Liver (tissue), 9 donors: ENCODE data around the gene MOB3B. TPM values are rescaled to one million over a fixed set of nuclear protein-coding genes. Genes with fewer than 3 reads are reported as not detected.

ENCODE experiments used
- DNase-seq: peaks from one replicate; pipeline ENCODE4 v3.0.0-alpha.2; 2017; ENCODE audit warnings: low spot score
- H3K27ac ChIP-seq, 2 donors: one replicate each; pipeline ENCODE4 v1.7.0; 2013; ENCODE audit warnings: inconsistent platforms in 2 of 2, low read length in 2 of 2, control low read depth in 1 of 2, low read depth in 1 of 2, mild to moderate bottlenecking in 1 of 2
- H3K27me3 ChIP-seq, 4 donors: one replicate each; pipeline versions ENCODE4 v1.6.1 to v1.7.0; 2013; ENCODE audit warnings: low read length in 3 of 4, inconsistent platforms in 1 of 4, mild to moderate bottlenecking in 1 of 4, moderate library complexity in 1 of 4; ENCODE audit not compliant: control insufficient read depth in 4 of 4, insufficient read depth in 4 of 4
- H3K36me3 ChIP-seq, 4 donors: one replicate each; pipeline versions ENCODE4 v1.6.1 to v1.7.0; 2013; ENCODE audit warnings: low read length in 3 of 4, mild to moderate bottlenecking in 3 of 4, low read depth in 1 of 4, moderate library complexity in 1 of 4; ENCODE audit not compliant: control insufficient read depth in 4 of 4, insufficient read depth in 3 of 4
- H3K4me1 ChIP-seq, 4 donors: one replicate each; pipeline versions ENCODE4 v1.6.1 to v1.7.0; 2013; ENCODE audit warnings: low read length in 3 of 4, mild to moderate bottlenecking in 3 of 4, moderate library complexity in 1 of 4; ENCODE audit not compliant: control insufficient read depth in 4 of 4, insufficient read depth in 4 of 4
- H3K4me3 ChIP-seq, 3 donors: one replicate each; pipeline versions ENCODE4 v1.6.1 to v1.7.0; 2013; ENCODE audit warnings: low read length in 3 of 3, control low read depth in 1 of 3, low read depth in 1 of 3, mild to moderate bottlenecking in 1 of 3
- H3K9ac ChIP-seq, 2 donors: one replicate each; pipeline ENCODE4 v1.7.0; 2013; ENCODE audit warnings: low read length in 2 of 2, mild to moderate bottlenecking in 2 of 2, moderate library complexity in 2 of 2, control low read depth in 1 of 2, low read depth in 1 of 2
- H3K9me3 ChIP-seq, 4 donors: one replicate each; pipeline versions ENCODE4 v1.6.1 to v1.7.0; 2013; ENCODE audit warnings: low read length in 3 of 4; ENCODE audit not compliant: control insufficient read depth in 4 of 4
- ATF3 ChIP-seq: IDR thresholded peaks from 2 replicates; pipeline ENCODE4 v1.6.1; 2016; ENCODE audit warnings: antibody characterized with exemption
- CTCF ChIP-seq: fragments of 150-350 bp; IDR thresholded peaks from 2 replicates; pipeline ENCODE4 v1.5.1; 2017; ENCODE audit warnings: improper control_type of control experiment, low read depth, low read length; ENCODE audit not compliant: missing input control
- EGR1 ChIP-seq, 2 donors: IDR thresholded peaks; 2 replicates each; pipeline ENCODE4 v1.6.1; 2016 to 2018; ENCODE audit warnings: antibody characterized with exemption in 2 of 2, low read depth in 2 of 2
- FOXA1 ChIP-seq: IDR thresholded peaks from 2 replicates; pipeline ENCODE4 v1.6.1; 2016; ENCODE audit warnings: antibody characterized with exemption
- FOXA2 ChIP-seq: IDR thresholded peaks from 2 replicates; pipeline ENCODE4 v1.6.1; 2016; ENCODE audit warnings: antibody characterized with exemption
- GABPA ChIP-seq, 2 donors: IDR thresholded peaks in 1 of 2; conservative IDR thresholded peaks in 1 of 2; 2 replicates each; pipeline ENCODE4 v1.6.1; 2016; ENCODE audit warnings: antibody characterized with exemption in 2 of 2, mild to moderate bottlenecking in 1 of 2, moderate library complexity in 1 of 2
- HNF4A ChIP-seq, 2 donors: conservative IDR thresholded peaks; 2 replicates each; pipeline ENCODE4 v1.6.1; 2016; ENCODE audit warnings: antibody characterized with exemption in 2 of 2, mild to moderate bottlenecking in 2 of 2
- HNF4G ChIP-seq: IDR thresholded peaks from 2 replicates; pipeline ENCODE4 v1.6.1; 2016; ENCODE audit warnings: antibody characterized with exemption
- JUND ChIP-seq, 2 donors: IDR thresholded peaks; 2 replicates each; pipeline ENCODE4 v1.6.1; 2016; ENCODE audit warnings: antibody characterized with exemption in 2 of 2
- MAX ChIP-seq: IDR thresholded peaks from 2 replicates; pipeline ENCODE4 v1.6.1; 2016; ENCODE audit warnings: antibody characterized with exemption
- NR2F2 ChIP-seq: IDR thresholded peaks from 2 replicates; pipeline ENCODE4 v1.6.1; 2016; ENCODE audit warnings: antibody characterized with exemption
- RAD21 ChIP-seq, 2 donors: IDR thresholded peaks; 2 replicates each; pipeline ENCODE4 v1.6.1; 2016; ENCODE audit warnings: antibody characterized with exemption in 2 of 2, mild to moderate bottlenecking in 2 of 2
- RXRA ChIP-seq, 2 donors: IDR thresholded peaks; 2 replicates each; pipeline ENCODE4 v1.6.1; 2017 to 2018; ENCODE audit warnings: antibody characterized with exemption in 2 of 2, mild to moderate bottlenecking in 1 of 2
- TAF1 ChIP-seq: conservative IDR thresholded peaks from 2 replicates; pipeline ENCODE4 v1.6.1; 2016; ENCODE audit warnings: antibody characterized with exemption, mild to moderate bottlenecking
- YY1 ChIP-seq: IDR thresholded peaks from 2 replicates; pipeline ENCODE4 v1.6.1; 2016; ENCODE audit warnings: antibody characterized with exemption, mild to moderate bottlenecking
- WGBS: extraction: QIAGEN DNeasy Blood & Tissue Kit; methylation state at CpG from one replicate; pipeline ENCODE4 v1.1.7; 2013; 5-methylcytosine and 5-hydroxymethylcytosine counted together
- polyA plus RNA-seq, 2 donors: library from polyadenylated mRNA; stranded (reverse) in 1 of 2; unstranded in 1 of 2; fragments of 200-250 nt in 1 of 2; fragments of >200 nt in 1 of 2; fragmentation: Nextera tagmentation in 1 of 2; extraction: Ambion mirVana in 1 of 2; gene quantifications; one replicate each; pipeline versions ENCODE4 v1.2.1 to v1.2.3, GENCODE V29; 2013 to 2015
- total RNA-seq, 2 donors: library from RNA; depleted of rRNA; stranded (reverse); fragments of >200 nt; gene quantifications; one replicate each; pipeline ENCODE4 v1.2.3, GENCODE V29; 2014
- donor health status: healthy.
- donor health status: healthy.
- donor health status: healthy.
- donor health status: healthy.
- donor health status: healthy.

The MOB3B gene
- total and polyA plus RNA-seq, 4 donors, result 0.36 to 1.1 (median 0.76) TPM

GRCh38 chr9:27377811-27378456 is 151.7 kb downstream of the MOB3B start:
- Histone ChIP-seq H3K27me3 (no peaks in the 10 kb centered on the region), H3K9ac (peak overlapping the region in 1 of 2 donors; percentile 20), H3K36me3 (no peaks in the 10 kb centered on the region), H3K27ac (peak overlapping the region in 1 of 2 donors; percentile 5), H3K4me3 (no peak overlapping the region), H3K9me3 (no peaks in the 10 kb centered on the region), H3K4me1 (peaks cover 6 to 20% (median 14%) of the 10 kb centered on the region in 4 donors)
- no peak for TF ChIP-seq RAD21 (IDR thresholded peaks at IDR 0.05)
- TF ChIP-seq CTCF, result no peak
- no peak for DNase-seq
- WGBS, result 31% methylated on average over 1 of the region's 1 CpG

- Histone ChIP-seq H3K27me3 (no peaks in the 10 kb centered on the region), H3K36me3 (no peaks in the 10 kb centered on the region), H3K9me3 (no peaks in the 10 kb centered on the region), H3K4me1 (peaks cover 6 to 20% (median 14%) of the 10 kb centered on the region in 4 donors), H3K9ac (no peak overlapping the region), H3K4me3 (no peak overlapping the region), H3K27ac (no peak overlapping the region)
- no peak for DNase-seq
- WGBS, result 68% methylated on average over 8 of the region's 8 CpGs
- no peak for TF ChIP-seq MAX
- no peak for TF ChIP-seq NR2F2
- no peak for TF ChIP-seq YY1
- no peak for TF ChIP-seq HNF4G
- TF ChIP-seq TAF1, result no peak
- no peak for TF ChIP-seq EGR1 (IDR thresholded peaks at IDR 0.05; ENCODE audit: low read depth in 2 of 2)
- TF ChIP-seq RXRA (IDR thresholded peaks at IDR 0.05), result no peak
- no peak for TF ChIP-seq GABPA (IDR thresholded peaks at IDR 0.05 in 1 of 2, conservative IDR thresholded peaks at IDR 0.05 in 1 of 2)
- TF ChIP-seq JUND (IDR thresholded peaks at IDR 0.05), result no peak
- no peak for TF ChIP-seq HNF4A (conservative IDR thresholded peaks at IDR 0.05)
- no peak for TF ChIP-seq FOXA2
- TF ChIP-seq ATF3, result no peak
- no peak for TF ChIP-seq FOXA1
Observed at GRCh38 chr9:27377147-27377807, 152.3 kb downstream of the MOB3B start.

- H3K4me3 ChIP-seq, result no peak overlapping the region
- no peak for DNase-seq
- H3K9me3 ChIP-seq, result no peaks in the 10 kb centered on the region
- peaks cover 4 to 16% (median 8%) of the 10 kb centered on the region in 4 donors for H3K4me1 ChIP-seq
- 95% methylated on average over 4 of the region's 4 CpGs for WGBS
- no peaks in the 10 kb centered on the region for H3K27me3 ChIP-seq
- no peak overlapping the region for H3K9ac ChIP-seq
- TF ChIP-seq RXRA (IDR thresholded peaks at IDR 0.05), result no peak
- H3K27ac ChIP-seq, result no peak overlapping the region
- H3K36me3 ChIP-seq, result no peaks in the 10 kb centered on the region
Observed at GRCh38 chr9:27373851-27374250, 155.8 kb downstream of the MOB3B start.
